Parathyroid adenoma (tissue), 2 donors: ENCODE measurements around the gene CPT1B.
A peak's percentile ranks its signal among the peaks of the same experiment; 100 is the strongest.

ENCODE experiments used
- H2AFZ ChIP-seq: fragments of 300-600 bp; sonication (generic); one replicate; pipeline ENCODE4 v1.7.0; 2017; ENCODE audit warnings: antibody characterized with exemption, mild to moderate bottlenecking
- H3K27ac ChIP-seq: fragments of 300-600 bp; sonication (generic); one replicate; pipeline ENCODE4 v1.7.0; 2017
- H3K27me3 ChIP-seq: fragments of 300-600 bp; sonication (generic); one replicate; pipeline ENCODE4 v1.7.0; 2017; ENCODE audit warnings: low read length; ENCODE audit not compliant: control insufficient read depth, insufficient read depth
- H3K36me3 ChIP-seq: fragments of 300-600 bp; sonication (generic); one replicate; pipeline ENCODE4 v1.7.0; 2017; ENCODE audit warnings: low read length; ENCODE audit not compliant: control insufficient read depth, insufficient read depth
- H3K4me1 ChIP-seq: fragments of 300-600 bp; sonication (generic); one replicate; pipeline ENCODE4 v1.7.0; 2017; ENCODE audit warnings: control low read depth
- H3K4me2 ChIP-seq: fragments of 300-600 bp; sonication (generic); one replicate; pipeline ENCODE4 v1.7.0; 2017; ENCODE audit warnings: low read length
- H3K4me3 ChIP-seq: fragments of 300-600 bp; sonication (generic); one replicate; pipeline ENCODE4 v1.7.0; 2017; ENCODE audit warnings: low read depth, low read length
- H3K79me2 ChIP-seq: fragments of 300-600 bp; sonication (generic); one replicate; pipeline ENCODE4 v1.7.0; 2017; ENCODE audit warnings: control low read depth
- H3K9ac ChIP-seq: fragments of 300-600 bp; sonication (generic); one replicate; pipeline ENCODE4 v1.7.0; 2017; ENCODE audit warnings: mild to moderate bottlenecking
- H3K9me3 ChIP-seq: fragments of 300-600 bp; sonication (generic); one replicate; pipeline ENCODE4 v1.7.0; 2017; ENCODE audit warnings: low read length; ENCODE audit not compliant: control insufficient read depth
- TF ChIP-seq, protein P1 (sequence below): fragments of 300-600 bp; sonication (generic); IDR thresholded peaks from one replicate; pipeline ENCODE4 v1.7.0; 2017; ENCODE audit warnings: antibody characterized with exemption, mild to moderate bottlenecking
- donor health status: primary hyperparathyroidism.

CPT1B gene

DNA sequence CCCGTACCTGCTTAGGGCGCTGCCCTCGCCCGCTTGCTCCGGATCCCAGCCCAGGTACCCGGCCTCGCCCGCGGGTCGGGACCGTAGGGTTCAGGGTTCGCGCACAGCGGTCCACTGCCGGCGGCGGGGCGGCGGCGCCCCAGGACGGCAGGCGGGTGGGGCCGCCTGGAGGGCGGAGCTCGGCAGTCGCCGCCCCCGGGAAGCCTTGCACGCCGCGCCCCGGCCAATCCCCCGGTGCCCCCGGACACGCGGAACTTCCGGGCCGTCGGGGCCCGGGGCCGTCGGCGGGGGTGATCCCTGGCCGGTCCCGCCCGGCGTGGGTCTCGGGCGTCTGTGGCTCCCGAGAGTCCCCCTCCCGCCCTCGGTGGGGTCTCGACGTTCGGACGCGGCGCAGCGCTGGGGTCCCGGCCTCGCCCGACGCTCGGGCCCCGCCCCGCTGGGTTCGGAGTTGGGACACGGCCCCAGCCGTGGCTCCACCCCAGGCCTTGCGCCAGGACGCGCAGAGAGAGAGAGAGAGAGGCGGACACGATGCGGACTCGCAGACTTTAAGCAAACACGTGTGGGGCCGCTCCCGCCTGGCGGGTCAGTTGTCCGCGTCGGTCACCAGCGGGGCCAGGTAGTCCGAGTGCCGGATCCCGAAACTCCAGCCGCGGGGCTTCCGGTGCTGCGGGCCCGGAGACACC, 48.2 kb downstream of the CPT1B start, which contains the start of gene TYMP:
Gene TYMP (minus strand): TSS at position 116 of the 683 bp plus-strand sequence. CDS start 303 bp downstream, outside the sequence.
- no peaks in the 10 kb centered on the region for H3K27me3 ChIP-seq
- H3K4me3 ChIP-seq, result peak within 1 kb of the TSS; percentile 95
- H3K4me2 ChIP-seq, result peak within 1 kb of the TSS; percentile 99
- peak within 1 kb of the TSS; percentile 76 for H2AFZ ChIP-seq
- peaks cover 9% of the 10 kb centered on the region for H3K4me1 ChIP-seq
- no peaks in the 10 kb centered on the region for H3K9me3 ChIP-seq
- peak within 1 kb of the TSS; percentile 19 for H3K9ac ChIP-seq
- H3K79me2 ChIP-seq, result no peaks in the 10 kb centered on the region
- H3K27ac ChIP-seq, result peak within 1 kb of the TSS; percentile 88
- TF ChIP-seq, protein P1, sequence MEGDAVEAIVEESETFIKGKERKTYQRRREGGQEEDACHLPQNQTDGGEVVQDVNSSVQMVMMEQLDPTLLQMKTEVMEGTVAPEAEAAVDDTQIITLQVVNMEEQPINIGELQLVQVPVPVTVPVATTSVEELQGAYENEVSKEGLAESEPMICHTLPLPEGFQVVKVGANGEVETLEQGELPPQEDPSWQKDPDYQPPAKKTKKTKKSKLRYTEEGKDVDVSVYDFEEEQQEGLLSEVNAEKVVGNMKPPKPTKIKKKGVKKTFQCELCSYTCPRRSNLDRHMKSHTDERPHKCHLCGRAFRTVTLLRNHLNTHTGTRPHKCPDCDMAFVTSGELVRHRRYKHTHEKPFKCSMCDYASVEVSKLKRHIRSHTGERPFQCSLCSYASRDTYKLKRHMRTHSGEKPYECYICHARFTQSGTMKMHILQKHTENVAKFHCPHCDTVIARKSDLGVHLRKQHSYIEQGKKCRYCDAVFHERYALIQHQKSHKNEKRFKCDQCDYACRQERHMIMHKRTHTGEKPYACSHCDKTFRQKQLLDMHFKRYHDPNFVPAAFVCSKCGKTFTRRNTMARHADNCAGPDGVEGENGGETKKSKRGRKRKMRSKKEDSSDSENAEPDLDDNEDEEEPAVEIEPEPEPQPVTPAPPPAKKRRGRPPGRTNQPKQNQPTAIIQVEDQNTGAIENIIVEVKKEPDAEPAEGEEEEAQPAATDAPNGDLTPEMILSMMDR, result no peak
- no peaks in the 10 kb centered on the region for H3K36me3 ChIP-seq

DNA sequence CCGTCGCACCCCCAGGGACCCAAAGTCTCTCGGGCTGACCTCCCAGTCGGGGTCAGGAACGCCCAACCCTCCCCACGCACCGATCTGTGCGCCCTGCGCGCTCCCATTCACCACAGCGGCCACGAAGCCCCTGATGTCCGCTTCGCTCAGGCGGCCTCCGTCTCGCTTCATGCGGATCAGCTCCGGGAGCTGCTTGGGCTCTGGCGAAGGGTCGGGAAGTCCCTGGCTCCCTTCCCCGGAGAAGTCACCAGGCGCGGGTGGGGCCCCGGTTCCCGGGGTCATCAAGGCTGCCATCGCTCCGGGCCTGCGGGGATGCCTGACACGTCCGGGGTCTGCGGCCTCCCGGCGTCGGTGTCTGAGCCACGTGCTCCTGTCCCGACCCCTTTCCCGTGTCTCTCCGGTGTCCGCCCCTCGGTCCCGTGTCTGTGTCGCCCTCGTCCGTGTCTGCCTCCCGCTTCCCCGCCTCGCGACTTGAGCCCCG, 48.8 kb downstream of the CPT1B start:
- Histone ChIP-seq H3K27me3 (no peaks in the 10 kb centered on the region), H3K9me3 (no peaks in the 10 kb centered on the region), H2AFZ (no peak overlapping the region), H3K4me3 (peak overlapping the region; percentile 95), H3K9ac (no peak overlapping the region), H3K27ac (peak overlapping the region; percentile 88), H3K36me3 (no peaks in the 10 kb centered on the region), H3K4me1 (peaks cover 9% of the 10 kb centered on the region), H3K4me2 (peak overlapping the region; percentile 99), H3K79me2 (no peaks in the 10 kb centered on the region)
- TF ChIP-seq, protein P1, result no peak

DNA sequence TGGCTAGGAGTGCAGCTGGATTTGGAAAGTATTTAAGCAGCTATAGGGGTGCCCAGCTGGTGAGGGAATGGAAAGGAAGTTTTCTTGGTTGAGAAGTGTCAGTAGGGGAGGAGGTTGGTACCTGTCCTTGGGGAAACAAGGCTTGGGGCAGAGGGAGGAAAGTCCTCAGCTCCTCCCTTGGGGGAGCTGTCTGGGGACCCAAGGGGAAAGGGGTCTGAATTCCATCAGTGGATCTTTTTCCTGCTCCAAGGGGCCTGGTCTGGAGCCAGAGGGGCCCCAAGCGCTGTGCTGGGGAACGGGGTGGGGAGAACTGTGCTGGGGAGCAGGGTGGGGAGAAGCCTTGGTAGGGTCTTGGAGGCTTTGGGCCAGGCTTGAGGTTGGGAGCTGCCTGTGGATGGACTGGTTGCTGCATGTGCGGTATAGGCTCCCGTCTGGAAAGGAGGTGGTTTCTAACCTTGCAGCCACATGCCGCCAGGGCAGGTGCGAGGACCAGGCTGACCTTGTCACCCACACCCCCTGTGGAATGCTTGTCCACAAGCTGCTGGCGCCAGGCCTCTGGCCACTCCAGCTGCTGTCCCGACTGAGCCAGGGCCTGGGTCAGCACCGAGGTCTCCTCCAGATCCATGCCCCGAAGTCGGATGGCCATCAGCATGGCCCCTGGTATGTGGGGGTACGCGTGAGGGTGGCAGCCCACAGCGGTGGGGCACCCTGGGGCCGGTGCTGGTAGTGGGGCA, 49.4 kb downstream of the CPT1B start:
- TF ChIP-seq, protein P1, result no peak
- peaks cover 9% of the 10 kb centered on the region for H3K4me1 ChIP-seq
- H3K4me2 ChIP-seq, result no peak overlapping the region
- H3K79me2 ChIP-seq, result no peaks in the 10 kb centered on the region
- no peaks in the 10 kb centered on the region for H3K27me3 ChIP-seq
- no peaks in the 10 kb centered on the region for H3K9me3 ChIP-seq
- H3K36me3 ChIP-seq, result no peaks in the 10 kb centered on the region
- peak overlapping the region; percentile 88 for H3K27ac ChIP-seq
- H3K4me3 ChIP-seq, result no peak overlapping the region
- H3K9ac ChIP-seq, result no peak overlapping the region
- no peak overlapping the region for H2AFZ ChIP-seq

DNA sequence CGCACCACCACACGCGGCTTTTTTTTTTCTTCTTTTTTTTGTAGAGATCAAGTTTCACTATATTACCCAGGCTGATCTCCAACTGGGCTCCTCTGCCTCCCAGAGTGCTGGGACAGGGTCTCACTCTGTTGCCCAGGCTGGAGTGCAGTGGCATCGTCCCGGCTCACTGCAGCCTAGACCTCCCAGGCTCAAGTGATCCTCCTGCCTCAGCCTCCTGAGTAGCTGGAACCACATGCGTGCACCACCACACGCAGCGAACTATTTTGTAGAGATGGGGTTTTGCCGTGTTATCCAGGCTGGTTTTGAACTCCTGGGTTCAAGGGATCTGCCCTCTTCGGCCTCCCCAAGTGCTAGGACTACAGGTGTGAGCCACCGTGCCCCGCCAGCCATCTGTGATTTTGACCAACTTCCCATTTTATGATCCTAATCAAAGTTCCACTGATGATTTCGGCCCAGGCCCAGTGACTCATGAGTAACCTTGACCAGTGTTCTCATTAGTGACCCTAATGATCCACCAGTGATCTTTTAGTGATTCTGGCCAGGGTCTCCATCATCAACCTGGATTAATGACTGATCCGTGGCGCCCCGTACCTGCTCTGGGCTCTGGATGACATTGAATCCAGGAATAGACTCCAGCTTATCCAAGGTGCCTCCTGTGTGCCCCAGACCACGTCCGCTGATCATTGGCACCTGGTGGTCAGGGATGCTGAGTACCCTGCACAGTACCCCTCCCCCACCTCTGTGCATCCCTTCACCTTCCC, 50.1 kb downstream of the CPT1B start:
- H3K9ac ChIP-seq, result no peak overlapping the region
- H3K79me2 ChIP-seq, result no peaks in the 10 kb centered on the region
- peaks cover 4% of the 10 kb centered on the region for H3K4me1 ChIP-seq
- H3K9me3 ChIP-seq, result no peaks in the 10 kb centered on the region
- H2AFZ ChIP-seq, result no peak overlapping the region
- no peak overlapping the region for H3K4me2 ChIP-seq
- no peaks in the 10 kb centered on the region for H3K36me3 ChIP-seq
- peak overlapping the region; percentile 88 for H3K27ac ChIP-seq
- TF ChIP-seq, protein P1, result no peak
- H3K27me3 ChIP-seq, result no peaks in the 10 kb centered on the region
- H3K4me3 ChIP-seq, result no peak overlapping the region
